SK-N-SH (cell line): ENCODE measurements around the gene TIAM2. TPM values are rescaled to one million over a fixed set of nuclear protein-coding genes. Genes with fewer than 3 reads are reported as not detected.

Experiments used
- CTCF ChIA-PET: fragments of 300-600, 350-600 bp; formaldehyde crosslinking; extraction: SDS; loops from one replicate; lab custom pipeline; 2021; lab: Yijun Ruan, JAX
- POLR2A ChIA-PET: fragments of 350-600 bp; sonication (Branson Sonifier 250); formaldehyde crosslinking; extraction: SDS; loops from one replicate; lab custom pipeline; 2020; ENCODE audit warnings: antibody characterized with exemption, inconsistent platforms; lab: Yijun Ruan, JAX
- DNase-seq: peaks from one replicate; pipeline ENCODE4 v3.0.0; 2012
- H2AFZ ChIP-seq: fragments of 200-600 bp; sonication (generic); 2 replicates; pipeline ENCODE4 v1.8.1; 2016; ENCODE audit warnings: antibody characterized with exemption, mild to moderate bottlenecking, low read depth
- H3F3A ChIP-seq: fragments of 200-600 bp; sonication (generic); replicated peaks from 2 replicates; pipeline ENCODE3; 2016; ENCODE audit warnings: antibody characterized with exemption, mild to moderate bottlenecking; ENCODE audit not compliant: insufficient read depth
- H3K27ac ChIP-seq, 2 experiments: fragments of 200-500 bp in 1 of 2; fragments of 200-600 bp in 1 of 2; sonication (Bioruptor generic) in 1 of 2; sonication (generic), shearing (Covaris generic) in 1 of 2; 2 replicates each; pipeline versions ENCODE4 v1.5.1 to v1.6.1; 2014 to 2016; ENCODE audit warnings: low read depth in 2 of 2, inconsistent platforms in 1 of 2, low read length in 1 of 2, mild to moderate bottlenecking in 1 of 2, mixed read lengths in 1 of 2
- H3K27me3 ChIP-seq: fragments of 200-600 bp; sonication (generic), shearing (Covaris generic); 2 replicates; pipeline ENCODE4 v1.6.1; 2016; ENCODE audit warnings: mixed run types; ENCODE audit not compliant: insufficient read depth
- H3K36me3 ChIP-seq, 2 experiments: fragments of 200-500 bp in 1 of 2; fragments of 200-600 bp in 1 of 2; sonication (Bioruptor generic) in 1 of 2; sonication (generic) in 1 of 2; replicated peaks in 1 of 2; 2 replicates each; pipeline versions ENCODE3 to v1.5.1; 2014 to 2016; ENCODE audit warnings: low read length in 1 of 2, mild to moderate bottlenecking in 1 of 2; ENCODE audit not compliant: insufficient read depth in 2 of 2, control insufficient read depth in 1 of 2
- H3K4me1 ChIP-seq, 2 experiments: fragments of 200-500 bp in 1 of 2; fragments of 200-600 bp in 1 of 2; sonication (Bioruptor generic) in 1 of 2; sonication (generic), shearing (Covaris generic) in 1 of 2; 2 replicates each; pipeline versions ENCODE4 v1.5.1 to v1.6.1; 2014 to 2016; ENCODE audit warnings: low read depth in 1 of 2, low read length in 1 of 2, mixed run types in 1 of 2; ENCODE audit not compliant: insufficient read depth in 2 of 2, control insufficient read depth in 1 of 2
- H3K4me2 ChIP-seq: fragments of 200-600 bp; sonication (generic), shearing (Covaris generic); 2 replicates; pipeline ENCODE4 v1.6.1; 2017; ENCODE audit warnings: mixed run types
- H3K4me3 ChIP-seq, 2 experiments: fragments of 200-500 bp in 1 of 2; fragments of 200-600 bp in 1 of 2; sonication (Bioruptor generic) in 1 of 2; sonication (generic), shearing (Covaris generic) in 1 of 2; 2 replicates each; pipeline versions ENCODE4 v1.5.1 to v1.8.1; 2014 to 2016; ENCODE audit warnings: low read depth in 2 of 2, inconsistent platforms in 1 of 2, low read length in 1 of 2, mild to moderate bottlenecking in 1 of 2, mixed read lengths in 1 of 2, moderate library complexity in 1 of 2
- H3K79me2 ChIP-seq: fragments of 200-600 bp; sonication (generic); 2 replicates; pipeline ENCODE4 v1.8.1; 2017; ENCODE audit warnings: mild to moderate bottlenecking; ENCODE audit not compliant: insufficient read depth
- H3K9ac ChIP-seq: fragments of 200-600 bp; sonication (generic); 2 replicates; pipeline ENCODE4 v1.6.1; 2017; ENCODE audit warnings: mixed run types
- H3K9me2 ChIP-seq: fragments of 200-600 bp; sonication (generic); 2 replicates; pipeline ENCODE4 v1.6.1; 2017; ENCODE audit warnings: mixed run types
- H3K9me3 ChIP-seq: fragments of 200-600 bp; sonication (generic); 2 replicates; pipeline ENCODE4 v1.6.1; 2017; ENCODE audit warnings: mixed run types, mild to moderate bottlenecking, moderate library complexity
- H4K20me1 ChIP-seq: fragments of 200-600 bp; sonication (generic); 2 replicates; pipeline ENCODE4 v1.6.1; 2017; ENCODE audit warnings: mild to moderate bottlenecking, mixed run types; ENCODE audit not compliant: insufficient read depth
- WGBS: methylation state at CpG from one replicate; pipeline ENCODE4 v1.1.6; 2017; ENCODE audit warnings: low lambda C conversion rate; 5-methylcytosine and 5-hydroxymethylcytosine counted together
- polyA plus RNA-seq, 3 experiments: library from polyadenylated mRNA; depleted of rRNA; stranded (reverse); fragments of >200 nt; gene quantifications; 2 replicates each; pipeline ENCODE4 v1.2.3, GENCODE V29; 2012
- TF ChIP-seq, protein P1 (sequence below): IDR thresholded peaks from 2 replicates; pipeline ENCODE4 v1.4.0; 2012; ENCODE audit warnings: low read depth, borderline replicate concordance
- TF ChIP-seq, protein P2 (sequence below): IDR thresholded peaks from 2 replicates; pipeline ENCODE4 v1.4.0; 2012; ENCODE audit warnings: low read depth, borderline replicate concordance
- TF ChIP-seq, protein P3 (sequence below): IDR thresholded peaks from 2 replicates; pipeline ENCODE4; 2012
- TF ChIP-seq, protein P4 (sequence below): IDR thresholded peaks from 2 replicates; pipeline ENCODE4 v1.6.1; 2012; ENCODE audit warnings: mild to moderate bottlenecking, low read depth, low read length, moderate library complexity

TIAM2 gene
- polyA plus RNA-seq, 1 of the 3 experiments (the other 2 are of a cell fraction): 13.6 TPM

GRCh38 chr6:155023717-155024116 is 28.6 kb downstream of the TIAM2 start:
- H3K36me3 ChIP-seq: no peaks in the 10 kb centered on the region
- no peak overlapping the region for H3K4me3 ChIP-seq
- no peaks in the 10 kb centered on the region for H3K79me2 ChIP-seq
- no peak for DNase-seq
- POLR2A ChIA-PET: no interaction called here
- no peaks in the 10 kb centered on the region for H3K9me2 ChIP-seq
- 97% methylated on average over 7 of the region's 7 CpGs for WGBS
- CTCF ChIA-PET: interaction anchor here (0.8 kb wide), 1 partner anchor 8 kb away, joined by 3 read pairs; no protein-coding TSS in a partner anchor
- H3K9me3 ChIP-seq: no peaks in the 10 kb centered on the region
- peaks cover 14% of the 10 kb centered on the region for H3F3A ChIP-seq
- H4K20me1 ChIP-seq: no peaks in the 10 kb centered on the region
- no peaks in the 10 kb centered on the region for H3K27me3 ChIP-seq
- no peak overlapping the region for H3K27ac ChIP-seq
- no peak overlapping the region for H3K9ac ChIP-seq
- no peaks in the 10 kb centered on the region; a peak in 1 of 4 replicates for H3K4me1 ChIP-seq
- H2AFZ ChIP-seq: no peak overlapping the region
- no peak overlapping the region for H3K4me2 ChIP-seq
- TF ChIP-seq, protein P1, sequence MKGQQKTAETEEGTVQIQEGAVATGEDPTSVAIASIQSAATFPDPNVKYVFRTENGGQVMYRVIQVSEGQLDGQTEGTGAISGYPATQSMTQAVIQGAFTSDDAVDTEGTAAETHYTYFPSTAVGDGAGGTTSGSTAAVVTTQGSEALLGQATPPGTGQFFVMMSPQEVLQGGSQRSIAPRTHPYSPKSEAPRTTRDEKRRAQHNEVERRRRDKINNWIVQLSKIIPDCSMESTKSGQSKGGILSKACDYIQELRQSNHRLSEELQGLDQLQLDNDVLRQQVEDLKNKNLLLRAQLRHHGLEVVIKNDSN: no peak
- TF ChIP-seq, protein P2, sequence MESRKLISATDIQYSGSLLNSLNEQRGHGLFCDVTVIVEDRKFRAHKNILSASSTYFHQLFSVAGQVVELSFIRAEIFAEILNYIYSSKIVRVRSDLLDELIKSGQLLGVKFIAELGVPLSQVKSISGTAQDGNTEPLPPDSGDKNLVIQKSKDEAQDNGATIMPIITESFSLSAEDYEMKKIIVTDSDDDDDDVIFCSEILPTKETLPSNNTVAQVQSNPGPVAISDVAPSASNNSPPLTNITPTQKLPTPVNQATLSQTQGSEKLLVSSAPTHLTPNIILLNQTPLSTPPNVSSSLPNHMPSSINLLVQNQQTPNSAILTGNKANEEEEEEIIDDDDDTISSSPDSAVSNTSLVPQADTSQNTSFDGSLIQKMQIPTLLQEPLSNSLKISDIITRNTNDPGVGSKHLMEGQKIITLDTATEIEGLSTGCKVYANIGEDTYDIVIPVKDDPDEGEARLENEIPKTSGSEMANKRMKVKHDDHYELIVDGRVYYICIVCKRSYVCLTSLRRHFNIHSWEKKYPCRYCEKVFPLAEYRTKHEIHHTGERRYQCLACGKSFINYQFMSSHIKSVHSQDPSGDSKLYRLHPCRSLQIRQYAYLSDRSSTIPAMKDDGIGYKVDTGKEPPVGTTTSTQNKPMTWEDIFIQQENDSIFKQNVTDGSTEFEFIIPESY: no peak

DNA sequence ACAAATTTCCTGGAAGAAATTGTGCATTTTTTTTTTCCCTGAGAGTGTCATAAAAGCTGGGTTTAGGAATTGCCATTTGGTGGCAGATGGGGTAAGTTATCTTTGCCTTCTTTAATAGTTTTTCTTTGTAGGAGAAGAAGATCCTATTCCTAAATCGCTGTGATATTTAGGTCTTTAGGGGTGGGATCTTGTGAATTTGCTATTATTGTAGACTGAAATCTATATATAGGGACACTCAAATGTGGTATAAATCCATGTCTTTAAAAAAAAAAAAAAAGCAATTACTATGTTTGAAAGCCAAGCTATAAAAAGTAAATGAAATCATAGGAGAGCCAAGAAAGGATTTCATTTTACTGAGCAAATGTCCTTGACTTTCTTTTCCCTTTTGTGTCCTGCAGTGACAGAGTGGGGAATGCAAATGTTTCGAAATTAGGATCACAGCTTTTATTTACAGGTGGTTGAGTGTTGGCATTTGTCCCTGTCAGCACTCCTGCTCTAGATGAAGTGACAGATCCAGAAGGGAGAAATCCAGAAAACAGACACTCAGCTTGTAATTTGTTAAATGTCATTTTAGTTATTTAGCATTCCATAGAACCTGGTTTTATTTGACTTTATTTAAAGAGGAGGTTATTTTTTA is 29.4 kb downstream of the TIAM2 start:
- Histone ChIP-seq H3K9ac (no peak overlapping the region), H2AFZ (no peak overlapping the region), H3K27me3 (no peaks in the 10 kb centered on the region), H3K36me3 (no peaks in the 10 kb centered on the region), H3K4me3 (no peak overlapping the region), H3K4me2 (no peak overlapping the region), H3F3A (peaks cover 14% of the 10 kb centered on the region), H4K20me1 (no peaks in the 10 kb centered on the region), H3K27ac (no peak overlapping the region), H3K9me3 (no peaks in the 10 kb centered on the region), H3K79me2 (no peaks in the 10 kb centered on the region), H3K4me1 (no peaks in the 10 kb centered on the region; a peak in 1 of 4 replicates), H3K9me2 (no peaks in the 10 kb centered on the region)
- WGBS: 93% methylated on average over 2 of the region's 2 CpGs
- DNase-seq: no peak
- POLR2A ChIA-PET: no interaction called here
- CTCF ChIA-PET: interaction anchor here (0.6 to 0.8 kb wide), 2 partner anchors 9 to 86 kb away, joined by 3 read pairs; no protein-coding TSS in a partner anchor
- TF ChIP-seq, protein P3, sequence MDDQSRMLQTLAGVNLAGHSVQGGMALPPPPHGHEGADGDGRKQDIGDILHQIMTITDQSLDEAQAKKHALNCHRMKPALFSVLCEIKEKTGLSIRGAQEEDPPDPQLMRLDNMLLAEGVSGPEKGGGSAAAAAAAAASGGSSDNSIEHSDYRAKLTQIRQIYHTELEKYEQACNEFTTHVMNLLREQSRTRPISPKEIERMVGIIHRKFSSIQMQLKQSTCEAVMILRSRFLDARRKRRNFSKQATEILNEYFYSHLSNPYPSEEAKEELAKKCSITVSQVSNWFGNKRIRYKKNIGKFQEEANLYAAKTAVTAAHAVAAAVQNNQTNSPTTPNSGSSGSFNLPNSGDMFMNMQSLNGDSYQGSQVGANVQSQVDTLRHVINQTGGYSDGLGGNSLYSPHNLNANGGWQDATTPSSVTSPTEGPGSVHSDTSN: no peak
- TF ChIP-seq, protein P4, sequence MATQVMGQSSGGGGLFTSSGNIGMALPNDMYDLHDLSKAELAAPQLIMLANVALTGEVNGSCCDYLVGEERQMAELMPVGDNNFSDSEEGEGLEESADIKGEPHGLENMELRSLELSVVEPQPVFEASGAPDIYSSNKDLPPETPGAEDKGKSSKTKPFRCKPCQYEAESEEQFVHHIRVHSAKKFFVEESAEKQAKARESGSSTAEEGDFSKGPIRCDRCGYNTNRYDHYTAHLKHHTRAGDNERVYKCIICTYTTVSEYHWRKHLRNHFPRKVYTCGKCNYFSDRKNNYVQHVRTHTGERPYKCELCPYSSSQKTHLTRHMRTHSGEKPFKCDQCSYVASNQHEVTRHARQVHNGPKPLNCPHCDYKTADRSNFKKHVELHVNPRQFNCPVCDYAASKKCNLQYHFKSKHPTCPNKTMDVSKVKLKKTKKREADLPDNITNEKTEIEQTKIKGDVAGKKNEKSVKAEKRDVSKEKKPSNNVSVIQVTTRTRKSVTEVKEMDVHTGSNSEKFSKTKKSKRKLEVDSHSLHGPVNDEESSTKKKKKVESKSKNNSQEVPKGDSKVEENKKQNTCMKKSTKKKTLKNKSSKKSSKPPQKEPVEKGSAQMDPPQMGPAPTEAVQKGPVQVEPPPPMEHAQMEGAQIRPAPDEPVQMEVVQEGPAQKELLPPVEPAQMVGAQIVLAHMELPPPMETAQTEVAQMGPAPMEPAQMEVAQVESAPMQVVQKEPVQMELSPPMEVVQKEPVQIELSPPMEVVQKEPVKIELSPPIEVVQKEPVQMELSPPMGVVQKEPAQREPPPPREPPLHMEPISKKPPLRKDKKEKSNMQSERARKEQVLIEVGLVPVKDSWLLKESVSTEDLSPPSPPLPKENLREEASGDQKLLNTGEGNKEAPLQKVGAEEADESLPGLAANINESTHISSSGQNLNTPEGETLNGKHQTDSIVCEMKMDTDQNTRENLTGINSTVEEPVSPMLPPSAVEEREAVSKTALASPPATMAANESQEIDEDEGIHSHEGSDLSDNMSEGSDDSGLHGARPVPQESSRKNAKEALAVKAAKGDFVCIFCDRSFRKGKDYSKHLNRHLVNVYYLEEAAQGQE: no peak
